Activated naive CD4-positive, alpha-beta T cell treated with anti-CD3 and anti-CD28 coated beads, Interleukin-2, amount 10 ng/mL, durations not matched to agents 7 days and 5 days (primary cell): ENCODE data around the gene HOXD12.

Experiments used
- CTCF ChIA-PET: fragments of 350-600 bp; sonication (Branson Sonifier 250); formaldehyde crosslinking; loops from one replicate; lab custom pipeline; 2021; ENCODE audit warnings: antibody characterized with exemption; lab: Charles Lee
- DNase-seq: peaks from one replicate; pipeline ENCODE4 v3.0.0-alpha.2; 2020
- H3K27ac Mint-ChIP-seq: one replicate; pipeline ENCODE4 v1.8.0; 2021; ENCODE audit warnings: mild to moderate bottlenecking, moderate library complexity, mixed read lengths
- H3K27me3 Mint-ChIP-seq: one replicate; pipeline ENCODE4 v1.8.0; 2021; ENCODE audit warnings: mild to moderate bottlenecking, mixed read lengths
- H3K36me3 Mint-ChIP-seq: one replicate; pipeline ENCODE4 v1.8.0; 2021; ENCODE audit warnings: mixed read lengths
- H3K4me1 Mint-ChIP-seq: one replicate; pipeline ENCODE4 v1.8.0; 2021; ENCODE audit warnings: mixed read lengths
- H3K4me3 Mint-ChIP-seq: one replicate; pipeline ENCODE4 v1.8.0; 2021; ENCODE audit warnings: mild to moderate bottlenecking, moderate library complexity, mixed read lengths
- H3K9me3 Mint-ChIP-seq: one replicate; pipeline ENCODE4 v1.8.0; 2021; ENCODE audit warnings: mixed read lengths

HOXD12 gene

DNA sequence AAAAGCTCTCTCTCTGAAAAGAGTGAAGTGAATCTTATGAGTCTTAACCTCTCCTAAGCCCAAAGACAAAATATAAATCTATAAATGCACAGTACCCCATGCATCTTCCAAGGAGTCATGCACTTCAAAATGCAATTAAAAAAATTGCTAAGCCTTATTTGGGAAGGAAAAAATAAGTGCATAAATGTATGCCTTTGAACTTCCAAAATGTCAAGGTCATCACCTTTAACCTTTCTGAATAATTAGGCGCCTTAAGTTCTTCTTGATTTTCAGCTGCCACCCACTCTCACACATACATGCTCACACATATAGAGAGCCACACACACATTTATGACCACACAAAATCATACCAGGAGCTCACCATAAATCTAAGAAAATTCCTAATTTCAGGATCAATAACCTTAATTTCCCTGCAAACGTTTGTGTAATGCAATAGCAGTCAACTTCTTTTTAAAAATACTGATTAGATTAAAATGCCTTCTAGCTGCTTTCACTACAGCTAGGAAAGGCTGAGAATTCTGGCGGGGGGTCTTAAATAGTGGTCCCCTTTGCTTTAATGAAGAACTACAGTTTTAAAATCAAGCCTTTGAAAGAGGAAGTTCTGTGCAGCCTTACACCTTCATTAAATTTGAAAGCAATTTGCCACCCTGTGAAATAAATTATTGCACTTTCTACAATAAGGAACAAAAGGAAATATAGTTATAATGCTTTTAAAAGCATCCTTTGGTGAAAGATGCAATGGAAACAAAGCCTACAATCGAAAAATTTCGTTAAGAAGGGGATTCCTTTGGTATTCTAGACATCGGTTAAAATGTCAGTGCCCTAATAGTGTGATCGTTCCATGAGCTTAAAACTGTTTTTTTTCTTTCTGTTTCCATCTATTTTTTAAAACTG lies 11.1 kb downstream of the HOXD12 start:
- H3K36me3 Mint-ChIP-seq = peaks cover 9% of the 10 kb centered on the region
- H3K27me3 Mint-ChIP-seq = peaks cover 92% of the 10 kb centered on the region
- no peak for DNase-seq
- CTCF ChIA-PET = interaction anchor here (0.7 to 2.3 kb wide), 14 partner anchors 10 to 1626 kb away, joined by 3 to 12 read pairs (median 4); partner anchors contain the start of gene HOXD9
- H3K9me3 Mint-ChIP-seq = peaks cover 4% of the 10 kb centered on the region
- H3K4me1 Mint-ChIP-seq = peaks cover 7% of the 10 kb centered on the region
- H3K27ac Mint-ChIP-seq = peak overlapping the region; percentile 78
- no peak overlapping the region for H3K4me3 Mint-ChIP-seq

DNA sequence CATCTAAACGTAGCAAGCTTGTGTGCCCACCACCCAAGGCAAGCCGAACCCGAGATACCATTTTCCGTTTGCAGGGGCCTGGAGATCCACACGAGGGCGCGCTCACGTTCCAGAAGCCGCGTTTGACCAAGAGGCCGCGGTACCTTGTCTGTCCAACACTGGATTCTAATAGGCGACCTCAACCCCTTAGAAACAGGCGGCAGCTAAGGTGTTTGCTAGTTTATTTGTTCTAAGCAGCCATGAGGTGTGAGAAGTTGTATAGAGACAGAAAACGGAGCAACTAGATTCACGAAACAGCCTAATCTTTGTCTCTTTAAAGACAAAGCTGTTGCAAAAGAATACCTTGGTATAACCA lies 11.7 kb downstream of the HOXD12 start:
- CTCF ChIA-PET = interaction anchor here (1.0 to 2.3 kb wide), 8 partner anchors 10 to 703 kb away, joined by 3 to 12 read pairs (median 4); partner anchors contain the start of gene HOXD9

DNA sequence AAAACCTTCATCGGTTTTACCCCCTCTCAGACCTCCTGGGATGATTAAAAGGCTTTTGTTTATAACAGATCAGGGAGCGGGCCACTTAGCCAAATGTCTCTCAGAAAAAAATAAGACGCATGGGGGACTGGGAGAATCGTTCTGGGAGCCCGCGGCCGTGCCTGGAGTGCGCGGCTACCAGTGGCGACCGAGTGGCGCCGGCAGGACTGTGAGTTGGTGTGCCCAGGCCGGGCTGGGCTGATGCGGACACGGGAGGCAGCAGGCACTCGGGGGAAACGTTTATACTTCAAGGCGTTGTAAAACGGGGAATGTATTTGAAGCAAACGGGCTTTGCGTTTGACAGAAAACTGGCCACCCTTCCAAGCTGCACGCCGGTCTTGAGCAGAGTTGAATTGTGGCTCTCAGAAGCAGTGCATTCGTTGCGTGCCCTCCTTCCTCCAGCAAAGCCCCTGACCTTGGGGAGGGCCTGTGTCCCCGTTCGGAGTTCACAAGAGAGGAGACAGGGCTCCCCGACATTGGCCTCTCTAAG lies 12.3 kb downstream of the HOXD12 start:
- Mint-ChIP-seq H3K9me3 (peaks cover 4% of the 10 kb centered on the region), H3K36me3 (peaks cover 5% of the 10 kb centered on the region), H3K27ac (peak overlapping the region; percentile 55), H3K4me3 (no peak overlapping the region), H3K4me1 (peaks cover 3% of the 10 kb centered on the region), H3K27me3 (peaks cover 92% of the 10 kb centered on the region)
- DNase-seq = no peak
- CTCF ChIA-PET = interaction anchor here (1.3 to 2.3 kb wide), 3 partner anchors 9 to 702 kb away, joined by 3 to 12 read pairs (median 4); no protein-coding TSS in a partner anchor

More for the DNA sequence above, 11.7 kb downstream of the HOXD12 start:
- Mint-ChIP-seq H3K36me3 (peaks cover 8% of the 10 kb centered on the region), H3K4me3 (no peak overlapping the region), H3K27me3 (peaks cover 92% of the 10 kb centered on the region), H3K27ac (peak overlapping the region; percentile 78), H3K9me3 (peaks cover 3% of the 10 kb centered on the region), H3K4me1 (peaks cover 4% of the 10 kb centered on the region)
- DNase-seq = no peak

DNA sequence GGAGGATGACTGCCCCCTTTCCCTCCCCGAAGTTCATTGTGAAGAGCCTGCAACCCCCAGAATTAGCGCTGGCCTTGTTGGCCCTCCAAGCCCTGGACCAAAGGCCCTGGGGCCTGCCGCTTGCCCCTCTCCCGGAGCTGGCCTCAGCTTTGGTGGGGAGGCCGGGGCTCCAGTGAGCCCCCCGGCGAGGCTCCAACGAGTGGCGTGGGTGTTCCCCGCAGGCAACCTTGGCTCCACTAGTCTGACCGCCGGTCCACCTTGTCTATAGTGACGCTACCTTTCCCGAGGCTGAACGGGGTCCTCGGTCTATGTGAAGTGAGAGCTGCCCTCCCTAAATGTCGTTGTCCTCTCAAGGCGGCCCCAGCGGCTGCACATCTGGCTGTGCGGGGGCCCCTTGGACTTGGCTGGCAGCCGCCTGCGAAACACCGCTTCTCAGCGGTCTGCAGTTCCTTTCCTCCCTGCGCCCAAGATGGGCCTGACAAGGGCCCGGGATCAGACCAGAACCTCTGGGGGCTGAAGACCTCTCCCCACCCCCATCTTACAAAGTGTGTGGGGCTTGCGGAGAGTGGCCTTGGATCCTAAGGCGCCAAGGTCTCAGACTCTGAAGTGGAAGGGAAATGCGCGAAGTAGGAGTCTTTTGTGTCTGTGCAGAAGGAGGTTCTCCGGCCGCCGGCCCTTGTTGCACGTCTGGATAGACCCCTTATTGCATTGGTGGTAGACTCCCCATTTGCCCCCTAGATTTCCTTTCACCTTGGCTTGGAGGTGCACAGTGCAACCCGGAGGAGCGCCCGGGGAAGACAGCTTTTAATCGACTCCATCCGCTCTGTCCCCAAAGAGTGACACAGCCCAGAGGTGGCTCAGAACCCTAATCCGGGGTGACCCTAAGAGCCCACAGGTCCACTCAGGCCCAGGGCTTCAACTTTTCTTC lies 13.0 kb downstream of the HOXD12 start:
- DNase-seq = no peak
- Mint-ChIP-seq H3K9me3 (peaks cover 5% of the 10 kb centered on the region), H3K27ac (peak overlapping the region; percentile 67), H3K4me3 (no peak overlapping the region), H3K4me1 (peaks cover 3% of the 10 kb centered on the region), H3K27me3 (peaks cover 94% of the 10 kb centered on the region), H3K36me3 (peaks cover 5% of the 10 kb centered on the region)
- CTCF ChIA-PET = interaction anchor here (0.9 to 1.7 kb wide), 2 partner anchors 9 to 19 kb away, joined by 4 to 5 read pairs; no protein-coding TSS in a partner anchor

DNA sequence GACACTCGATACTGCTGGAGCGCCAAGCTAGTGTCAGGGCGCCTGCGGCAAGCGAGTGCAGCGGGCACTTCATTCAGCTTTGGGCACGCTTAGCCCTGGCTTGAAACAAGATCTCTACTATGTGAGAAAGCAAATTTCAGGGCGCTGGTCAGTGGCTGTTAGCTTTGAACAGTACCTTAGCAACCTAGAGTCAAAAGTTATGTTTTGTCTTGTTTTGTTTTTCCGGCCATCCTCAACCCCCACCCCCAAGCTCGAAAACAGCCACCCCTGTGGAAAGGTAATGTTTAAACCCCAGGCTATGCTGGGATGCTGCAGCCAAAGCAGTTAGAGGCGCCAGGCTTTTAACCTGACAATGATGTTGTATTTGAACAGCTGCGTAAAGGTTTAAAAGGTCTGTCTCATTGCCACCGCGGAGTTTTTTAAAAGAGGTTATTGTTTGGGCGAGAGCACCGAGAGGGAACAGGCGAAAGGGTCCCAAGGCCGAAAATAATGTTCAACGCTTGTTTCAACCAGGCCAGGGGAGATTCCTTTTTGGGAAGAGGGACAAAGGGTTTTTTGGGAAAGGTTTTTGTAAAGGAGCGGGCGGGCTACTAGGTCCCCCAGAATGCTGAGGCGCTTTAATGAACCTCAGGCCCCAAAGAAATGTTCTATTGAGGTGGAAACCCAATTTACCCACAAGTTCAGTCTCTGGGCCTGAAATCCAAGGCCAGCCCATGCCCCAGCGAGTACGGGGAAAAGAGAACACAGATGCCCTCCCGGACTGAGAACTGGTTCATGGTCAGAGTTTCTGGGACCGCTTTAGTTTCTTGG lies 14.7 kb downstream of the HOXD12 start:
- peaks cover 96% of the 10 kb centered on the region for H3K27me3 Mint-ChIP-seq
- H3K4me3 Mint-ChIP-seq = no peak overlapping the region
- DNase-seq = no peak
- CTCF ChIA-PET = interaction anchor here (0.6 kb wide), 1 partner anchor 39 kb away, joined by 3 read pairs; no protein-coding TSS in a partner anchor
- peaks cover 7% of the 10 kb centered on the region for H3K36me3 Mint-ChIP-seq
- H3K9me3 Mint-ChIP-seq = peaks cover 5% of the 10 kb centered on the region
- peaks cover 2% of the 10 kb centered on the region for H3K4me1 Mint-ChIP-seq
- H3K27ac Mint-ChIP-seq = no peak overlapping the region

DNA sequence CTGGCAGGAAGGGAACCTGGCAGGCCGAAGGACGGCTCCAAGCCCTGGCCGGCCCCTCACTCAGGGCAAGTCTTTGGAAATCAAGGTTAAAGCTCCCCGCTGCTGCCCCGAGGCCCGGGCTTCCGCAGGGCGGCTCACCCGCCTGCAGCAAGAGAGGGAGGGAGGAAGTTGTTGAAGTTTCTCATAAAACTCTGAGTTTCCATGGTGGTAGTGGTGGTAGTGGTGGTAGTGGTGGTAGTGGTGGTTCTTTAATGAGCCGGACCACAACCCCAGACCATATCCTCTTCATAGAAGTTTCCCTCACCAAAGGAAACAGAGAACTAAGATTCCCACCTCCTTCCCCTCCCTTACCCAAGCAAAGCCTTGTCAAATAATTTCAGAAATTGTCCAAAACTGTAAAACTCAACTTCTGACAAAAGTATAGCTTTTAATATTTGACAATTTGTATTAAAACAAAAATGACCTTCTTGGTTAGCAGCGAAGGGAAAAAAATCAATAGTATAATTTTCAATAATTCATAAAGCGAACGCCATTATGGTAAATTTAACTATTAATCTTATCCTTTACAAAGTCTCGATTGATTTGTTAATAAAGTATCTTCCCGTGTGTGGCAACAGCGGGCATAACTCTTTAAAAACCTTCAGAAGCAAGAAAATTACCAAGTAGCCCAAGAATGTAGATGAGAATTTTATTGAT lies 15.5 kb downstream of the HOXD12 start:
- Mint-ChIP-seq H3K9me3 (peaks cover 4% of the 10 kb centered on the region), H3K4me3 (no peak overlapping the region), H3K27me3 (peaks cover 94% of the 10 kb centered on the region), H3K4me1 (peaks cover 2% of the 10 kb centered on the region), H3K36me3 (peaks cover 5% of the 10 kb centered on the region), H3K27ac (no peak overlapping the region)
- no peak for DNase-seq
- CTCF ChIA-PET = interaction anchor here (0.6 kb wide), 1 partner anchor 40 kb away, joined by 3 read pairs; no protein-coding TSS in a partner anchor

DNA sequence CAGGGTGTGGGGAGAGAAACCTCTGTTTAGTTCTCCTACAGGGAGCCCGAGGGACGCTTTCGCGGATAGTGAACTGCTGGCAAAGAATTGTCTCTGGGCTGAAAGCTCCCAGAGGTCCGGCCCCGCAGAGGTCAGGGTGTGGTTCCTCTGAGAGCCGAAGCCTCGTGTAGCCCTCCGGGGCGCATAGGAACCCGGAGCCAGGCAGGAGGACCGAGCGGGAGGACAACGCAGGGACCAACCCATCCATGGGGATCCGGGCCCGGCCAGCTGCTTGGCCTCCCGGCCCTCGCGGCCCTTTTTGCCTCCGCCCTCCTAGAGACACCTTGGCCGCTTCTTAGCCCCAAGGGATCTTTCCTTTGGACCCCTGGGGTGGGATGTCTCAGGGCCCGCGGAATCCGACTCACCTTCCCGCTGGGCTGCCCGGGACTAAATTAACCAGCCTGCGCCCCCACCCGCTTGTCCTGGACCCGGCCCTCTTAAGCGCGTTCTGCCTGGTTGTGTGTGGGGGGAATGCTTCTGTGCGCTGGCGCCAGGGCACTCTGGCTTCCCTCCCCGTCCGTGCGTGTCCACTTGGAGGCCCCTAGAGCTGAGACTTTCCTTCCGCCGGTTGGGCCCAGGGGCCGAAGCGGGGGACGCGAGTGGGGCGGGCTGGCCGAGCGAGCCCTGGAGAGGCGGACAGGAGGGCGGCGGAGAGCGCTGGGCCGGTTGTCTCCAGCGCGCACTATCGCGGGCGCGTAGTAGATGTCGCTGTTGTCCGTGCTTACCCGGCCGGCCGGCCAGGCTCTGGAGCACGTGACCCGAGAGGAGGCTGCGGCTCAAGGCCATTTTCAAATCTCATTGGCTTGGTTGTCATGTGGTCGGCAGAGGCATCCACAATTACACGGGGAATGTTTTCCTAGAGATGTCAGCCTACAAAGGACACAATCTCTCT lies 16.6 kb downstream of the HOXD12 start, which contains the start of gene HOXD10:
HOXD10 (plus strand) TSS at position 896 of the 931 bp plus-strand sequence. CDS start 56 bp downstream, outside the sequence.
- H3K27me3 Mint-ChIP-seq = peaks cover 97% of the 10 kb centered on the region
- H3K9me3 Mint-ChIP-seq = peaks cover 4% of the 10 kb centered on the region
- H3K4me1 Mint-ChIP-seq = peaks cover 2% of the 10 kb centered on the region
- DNase-seq = no peak
- CTCF ChIA-PET = no interaction called here
- H3K27ac Mint-ChIP-seq = peak within 1 kb of the TSS; percentile 34
- H3K36me3 Mint-ChIP-seq = peaks cover 4% of the 10 kb centered on the region
- no peak within 1 kb of the TSS for H3K4me3 Mint-ChIP-seq

DNA sequence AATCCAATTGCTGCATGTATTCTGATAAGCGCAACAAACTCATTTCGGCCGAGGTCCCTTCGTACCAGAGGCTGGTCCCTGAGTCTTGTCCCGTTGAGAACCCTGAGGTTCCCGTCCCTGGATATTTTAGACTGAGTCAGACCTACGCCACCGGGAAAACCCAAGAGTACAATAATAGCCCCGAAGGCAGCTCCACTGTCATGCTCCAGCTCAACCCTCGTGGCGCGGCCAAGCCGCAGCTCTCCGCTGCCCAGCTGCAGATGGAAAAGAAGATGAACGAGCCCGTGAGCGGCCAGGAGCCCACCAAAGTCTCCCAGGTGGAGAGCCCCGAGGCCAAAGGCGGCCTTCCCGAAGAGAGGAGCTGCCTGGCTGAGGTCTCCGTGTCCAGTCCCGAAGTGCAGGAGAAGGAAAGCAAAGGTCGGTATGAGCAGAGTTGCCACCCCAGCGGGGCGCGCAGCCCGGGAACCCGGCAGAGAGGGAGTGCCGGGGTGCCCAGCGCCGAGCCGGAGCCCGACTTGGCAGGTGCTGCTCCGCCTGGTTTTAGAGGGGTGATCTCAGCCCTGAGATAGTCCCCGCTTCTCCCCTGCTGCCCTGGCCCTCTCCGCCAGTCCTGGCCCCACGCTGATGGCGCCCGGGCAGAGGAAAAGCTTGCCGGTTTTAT lies 17.7 kb downstream of the HOXD12 start:
- no peak for DNase-seq
- CTCF ChIA-PET = interaction anchor here (1.8 kb wide), 1 partner anchor 15 kb away, joined by 5 read pairs; no protein-coding TSS in a partner anchor
- Mint-ChIP-seq H3K4me1 (peaks cover 2% of the 10 kb centered on the region), H3K27ac (peak overlapping the region; percentile 34), H3K36me3 (peaks cover 3% of the 10 kb centered on the region), H3K4me3 (no peak overlapping the region), H3K9me3 (peaks cover 4% of the 10 kb centered on the region), H3K27me3 (peaks cover 97% of the 10 kb centered on the region)

DNA sequence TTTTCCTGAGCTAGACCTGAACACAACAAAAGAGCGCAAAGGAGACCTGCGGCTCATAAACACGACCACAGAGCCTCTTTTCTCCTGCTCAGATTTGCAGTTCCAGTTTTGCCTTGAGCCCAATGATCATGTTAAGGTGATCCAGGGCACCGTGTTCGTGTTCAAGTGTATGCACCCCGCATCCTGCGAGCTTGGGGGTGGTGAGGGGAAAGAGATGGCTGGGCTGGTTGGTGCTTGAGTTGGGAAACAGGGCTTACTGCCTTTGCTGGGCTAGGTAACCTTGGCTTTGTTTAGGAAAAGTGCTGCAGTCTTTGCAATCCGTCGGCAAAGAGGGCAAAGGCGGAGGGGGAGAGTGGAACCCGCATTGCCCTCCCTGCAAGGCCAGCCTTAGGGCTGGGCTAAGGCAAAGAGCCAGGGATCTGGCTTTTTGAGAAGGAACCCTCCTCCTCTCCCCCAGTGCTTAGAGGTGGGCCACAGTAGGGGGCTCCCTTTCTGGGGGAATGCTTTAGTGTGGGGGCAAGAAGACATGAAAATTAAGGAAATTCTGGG lies 18.3 kb downstream of the HOXD12 start:
- Mint-ChIP-seq H3K4me3 (no peak overlapping the region), H3K36me3 (peaks cover 3% of the 10 kb centered on the region), H3K27me3 (peaks cover 97% of the 10 kb centered on the region), H3K4me1 (peaks cover 2% of the 10 kb centered on the region), H3K9me3 (peaks cover 4% of the 10 kb centered on the region), H3K27ac (no peak overlapping the region)
- DNase-seq = no peak
- CTCF ChIA-PET = interaction anchor here (1.8 kb wide), 1 partner anchor 14 kb away, joined by 5 read pairs; no protein-coding TSS in a partner anchor

DNA sequence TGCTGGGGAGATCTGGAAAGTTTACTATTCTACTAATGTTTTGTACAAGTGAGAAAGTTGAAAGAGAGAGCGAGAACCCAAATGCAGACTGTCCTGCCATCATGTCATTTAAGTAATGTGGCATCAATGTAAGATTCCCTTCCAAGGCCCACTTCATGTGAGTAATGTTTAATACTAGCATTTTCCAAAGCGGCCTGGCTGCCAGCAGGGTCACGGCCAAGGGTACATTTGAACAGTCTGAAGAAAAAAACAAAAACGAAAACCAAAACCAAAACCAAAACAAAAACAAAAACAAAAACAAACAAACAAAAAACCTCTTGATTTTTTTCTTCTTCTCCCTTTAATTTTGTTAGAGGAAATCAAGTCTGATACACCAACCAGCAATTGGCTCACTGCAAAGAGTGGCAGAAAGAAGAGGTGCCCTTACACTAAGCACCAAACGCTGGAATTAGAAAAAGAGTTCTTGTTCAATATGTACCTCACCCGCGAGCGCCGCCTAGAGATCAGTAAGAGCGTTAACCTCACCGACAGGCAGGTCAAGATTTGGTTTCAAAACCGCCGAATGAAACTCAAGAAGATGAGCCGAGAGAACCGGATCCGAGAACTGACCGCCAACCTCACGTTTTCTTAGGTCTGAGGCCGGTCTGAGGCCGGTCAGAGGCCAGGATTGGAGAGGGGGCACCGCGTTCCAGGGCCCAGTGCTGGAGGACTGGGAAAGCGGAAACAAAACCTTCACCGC lies 19.2 kb downstream of the HOXD12 start:
- CTCF ChIA-PET = interaction anchor here (1.8 kb wide), 1 partner anchor 13 kb away, joined by 5 read pairs; no protein-coding TSS in a partner anchor
- peaks cover 4% of the 10 kb centered on the region for H3K9me3 Mint-ChIP-seq
- H3K4me1 Mint-ChIP-seq = peaks cover 3% of the 10 kb centered on the region
- peaks cover 97% of the 10 kb centered on the region for H3K27me3 Mint-ChIP-seq
- peaks cover 4% of the 10 kb centered on the region for H3K36me3 Mint-ChIP-seq
- no peak overlapping the region for H3K4me3 Mint-ChIP-seq
- peak overlapping the region; percentile 22 for H3K27ac Mint-ChIP-seq
- no peak for DNase-seq
